DOHH2 (cell line): ENCODE data around the gene KRTCAP2.

Experiments
- EZH2phosphoT487 ChIP-seq: fragments of 200-600 bp; sonication (generic); IDR thresholded peaks from 2 replicates; pipeline ENCODE4 v1.6.1; 2017; ENCODE audit warnings: borderline replicate concordance, mild to moderate bottlenecking, antibody characterized with exemption, low read length, moderate library complexity, mixed read lengths
- TF ChIP-seq, protein P1 (sequence below): fragments of 200-600 bp; sonication (generic); IDR thresholded peaks from one replicate; pipeline ENCODE4 v1.5.1; 2014; ENCODE audit warnings: antibody characterized with exemption, mild to moderate bottlenecking, low read depth, low read length; ENCODE audit not compliant: poor library complexity, severe bottlenecking

DNA sequence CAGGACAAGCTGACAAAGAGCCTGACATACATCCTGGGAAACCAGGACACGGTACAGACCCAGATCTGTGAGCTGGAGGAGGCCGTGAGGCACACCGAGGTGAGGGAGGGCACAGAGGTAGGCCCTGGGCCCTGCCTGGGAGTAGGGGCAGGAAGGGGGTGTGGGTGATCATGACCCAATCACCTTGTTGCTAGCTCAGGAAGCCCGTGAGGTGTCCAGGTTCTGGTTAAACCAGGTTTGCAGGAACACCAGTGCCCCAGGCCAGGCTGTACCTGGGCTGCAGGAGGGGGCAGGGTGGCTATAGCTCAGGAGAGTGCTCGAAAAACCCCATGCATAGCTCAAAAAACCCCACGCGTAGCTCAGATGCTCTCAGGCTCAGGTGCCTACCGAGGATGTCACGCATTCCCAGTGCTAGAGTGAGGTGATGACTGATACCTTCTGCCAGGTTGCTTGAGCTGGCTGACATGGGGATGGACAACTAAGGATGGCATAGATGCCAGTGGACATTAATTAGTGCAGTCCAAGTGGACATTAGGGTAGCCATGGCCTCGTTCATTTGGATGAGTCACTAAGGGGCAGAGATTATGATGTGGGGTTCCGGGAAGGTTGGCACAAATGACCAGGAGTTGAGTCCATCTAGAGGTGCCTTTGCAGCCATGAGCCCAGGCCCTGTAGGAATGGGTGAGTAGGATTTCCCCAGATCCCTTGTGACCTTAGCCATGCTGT lies 4.3 kb upstream of the KRTCAP2 start:
- TF ChIP-seq, protein P1, sequence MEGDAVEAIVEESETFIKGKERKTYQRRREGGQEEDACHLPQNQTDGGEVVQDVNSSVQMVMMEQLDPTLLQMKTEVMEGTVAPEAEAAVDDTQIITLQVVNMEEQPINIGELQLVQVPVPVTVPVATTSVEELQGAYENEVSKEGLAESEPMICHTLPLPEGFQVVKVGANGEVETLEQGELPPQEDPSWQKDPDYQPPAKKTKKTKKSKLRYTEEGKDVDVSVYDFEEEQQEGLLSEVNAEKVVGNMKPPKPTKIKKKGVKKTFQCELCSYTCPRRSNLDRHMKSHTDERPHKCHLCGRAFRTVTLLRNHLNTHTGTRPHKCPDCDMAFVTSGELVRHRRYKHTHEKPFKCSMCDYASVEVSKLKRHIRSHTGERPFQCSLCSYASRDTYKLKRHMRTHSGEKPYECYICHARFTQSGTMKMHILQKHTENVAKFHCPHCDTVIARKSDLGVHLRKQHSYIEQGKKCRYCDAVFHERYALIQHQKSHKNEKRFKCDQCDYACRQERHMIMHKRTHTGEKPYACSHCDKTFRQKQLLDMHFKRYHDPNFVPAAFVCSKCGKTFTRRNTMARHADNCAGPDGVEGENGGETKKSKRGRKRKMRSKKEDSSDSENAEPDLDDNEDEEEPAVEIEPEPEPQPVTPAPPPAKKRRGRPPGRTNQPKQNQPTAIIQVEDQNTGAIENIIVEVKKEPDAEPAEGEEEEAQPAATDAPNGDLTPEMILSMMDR: no peak
- no peak for TF ChIP-seq EZH2phosphoT487
